Heart right ventricle (tissue), 16 donors: ENCODE results near the gene HCRTR1. TPM values are rescaled to one million over a fixed set of nuclear protein-coding genes. Genes with fewer than 3 reads are reported as not detected.
A peak's percentile ranks its signal among the peaks of the same experiment; 100 is the strongest.

Experiments
- ATAC-seq, 8 donors: fragments of 200-7000 bp; cut with Tn5 transposase; one replicate each; pipeline ENCODE4 v1.9.1; 2020; ENCODE audit warnings: mild to moderate bottlenecking in 8 of 8, moderate library complexity in 8 of 8, moderate number of reproducible peaks in 1 of 8
- DNase-seq, 2 donors: peaks; one replicate each; pipeline ENCODE4 v3.0.0-alpha.2; 2020
- H3K27ac ChIP-seq, 10 donors: fragments of 200-600 bp; sonication (generic) in 2 of 10; one replicate each; pipeline versions ENCODE4 v1.5.0 to v1.8.0; 2020 to 2022; ENCODE audit warnings: mild to moderate bottlenecking in 3 of 10
- H3K27me3 ChIP-seq, 7 donors: fragments of 200-600 bp; one replicate each; pipeline ENCODE4 v1.8.0; 2021 to 2022; ENCODE audit warnings: mild to moderate bottlenecking in 2 of 7
- H3K36me3 ChIP-seq, 9 donors: fragments of 200-600 bp; sonication (generic) in 1 of 9; one replicate each; pipeline versions ENCODE4 v1.5.0 to v1.8.0; 2020 to 2022; ENCODE audit warnings: mild to moderate bottlenecking in 2 of 9
- H3K4me1 ChIP-seq, 9 donors: fragments of 200-600 bp; sonication (generic) in 1 of 9; one replicate each; pipeline versions ENCODE4 v1.5.0 to v1.8.0; 2020 to 2022; ENCODE audit warnings: mild to moderate bottlenecking in 4 of 9
- H3K4me3 ChIP-seq, 10 donors: fragments of 200-600 bp; sonication (generic) in 2 of 10; one replicate each; pipeline versions ENCODE4 v1.5.0 to v1.8.0; 2020 to 2022; ENCODE audit warnings: mild to moderate bottlenecking in 7 of 10, moderate library complexity in 2 of 10
- H3K9me3 ChIP-seq, 11 donors: fragments of 200-600 bp in 10 of 11; sonication (generic) in 2 of 11; one replicate each; pipeline versions ENCODE4 v1.5.0 to v1.8.0; 2013 to 2022; ENCODE audit warnings: mild to moderate bottlenecking in 2 of 11, control low read depth in 1 of 11, moderate library complexity in 1 of 11
- CTCF ChIP-seq, 9 donors: fragments of 200-600 bp; sonication (generic) in 2 of 9; IDR thresholded peaks; one replicate each; pipeline versions ENCODE4 v1.5.0 to v1.8.0; 2021 to 2022; ENCODE audit warnings: antibody characterized with exemption in 9 of 9, mild to moderate bottlenecking in 5 of 9, moderate library complexity in 1 of 9
- WGBS, 2 donors: extraction: QIAGEN DNeasy Blood & Tissue Kit; methylation state at CpG; one replicate each; pipeline ENCODE4 v1.1.7; 2013; ENCODE audit warnings: inconsistent platforms in 1 of 2; 5-methylcytosine and 5-hydroxymethylcytosine counted together
- intact Hi-C, 10 donors: fragments of 100-400 bp; cut with DNase I; formaldehyde crosslinking; loops; one replicate each; pipeline versions ENCODE4 v1.11.1 to v1.14.2; 2022
- polyA plus RNA-seq, 2 donors: library from polyadenylated mRNA; stranded (reverse); fragments of 200-250 nt; gene quantifications; one replicate each; pipeline ENCODE4 v1.2.3, GENCODE V29; 2013
- total RNA-seq, 10 donors: library from RNA; stranded (reverse); fragmentation: NEBNext Ultra II Directional in 3 of 10; extraction: Animal tissue kit (Norgen Biotek cat#: 25700) in 3 of 10; gene quantifications; one replicate each; pipeline versions ENCODE4 v1.2.1 to v1.2.4, GENCODE V29; 2021 to 2023
- donor health status: Arrhythmogenic right ventricular cardiomyopathy.
- donor health status: ischemic (EF 13 %, LVEDD 7.1; RV severe dilation, severe dysfunction).
- donor health status: healthy with polysubstance abuse.
- donor health status: DM: no; HTN: yes; CAD: no.
- donor health status: DM: no; HTN: no; CAD: no.
- donor health status: ischemic (EF 25% LVEDD 6.9; RV normal size, moderate dysfunction).
- donor health status: ischemic (EF 25% LVEDD 5.7; RV mildly dilated, moderate dysfunction).
- donor health status: healthy.
- donor health status: DM: yes; HTN: yes; CAD: no.
- donor health status: Ischemic cardiomyopathy.
- donor health status: ischemic (EF 35%, LVEDD 5.7; RV mildly dilated, moderate dysfunction).
- donor health status: nonischemic (EF 11% LVEDD 7.7; RV severe dilation, severe dysfunction).
- donor health status: DM: yes; HTN: yes; CAD: no.
- donor health status: PGD.
- donor health status: ischemic (EF 29% LVEDD 5.4; RV normal size, mild dysfunction).
- donor health status: nonischemic (EF 23%, LVEDD 6.1; RV moderate dilation, normal function).

The HCRTR1 gene
- total and polyA plus RNA-seq, 12 donors: 0.17 to 1.5 (median 0.37) TPM; not detected in 4

- TF ChIP-seq CTCF (IDR thresholded peaks at IDR 0.05): no peak
Measured at GRCh38 chr1:31664528-31664927, 47.0 kb downstream of the HCRTR1 start.

GRCh38 chr1:31665234-31665878 is 47.9 kb downstream of the HCRTR1 start:
- H3K9me3 ChIP-seq: no peaks in the 10 kb centered on the region
- peaks cover 17 to 36% (median 29%) of the 10 kb centered on the region in 9 donors for H3K4me1 ChIP-seq
- H3K27ac ChIP-seq: peak overlapping the region in 1 of 10 donors; percentile 9
- no peak for TF ChIP-seq CTCF (IDR thresholded peaks at IDR 0.05)
- H3K4me3 ChIP-seq: no peak overlapping the region
- H3K36me3 ChIP-seq: peaks cover 0 to 18% (median 0%) of the 10 kb centered on the region in 9 donors
- WGBS, 2 donors: 77 to 81% methylated on average over 7 of the region's 7 CpGs
- intact Hi-C loops: loop anchor here in 9 of 10 donors (2.0 to 10.0 kb wide), 12 partner anchors 37 to 319 kb away; partner anchors contain the start of gene COL16A1 (in 1 of the 9)
- DNase-seq (no peak), ATAC-seq (no peak)
- peaks cover 0 to 11% (median 0%) of the 10 kb centered on the region in 7 donors for H3K27me3 ChIP-seq

More at GRCh38 chr1:31664528-31664927, 47.0 kb downstream of the HCRTR1 start:
- Histone ChIP-seq H3K27ac (no peak overlapping the region), H3K4me3 (no peak overlapping the region), H3K27me3 (peaks cover 0 to 5% (median 0%) of the 10 kb centered on the region in 7 donors), H3K36me3 (peaks cover 0 to 25% (median 0%) of the 10 kb centered on the region in 9 donors), H3K9me3 (no peaks in the 10 kb centered on the region), H3K4me1 (peaks cover 10 to 28% (median 21%) of the 10 kb centered on the region in 9 donors)
- DNase-seq (no peak), ATAC-seq (no peak)
- WGBS, 2 donors: 76 to 83% methylated on average over 9 of the region's 9 CpGs
- intact Hi-C loops: loop anchor here (1.0 to 10.0 kb wide), 12 partner anchors 50 to 320 kb away; no protein-coding TSS in a partner anchor

DNA sequence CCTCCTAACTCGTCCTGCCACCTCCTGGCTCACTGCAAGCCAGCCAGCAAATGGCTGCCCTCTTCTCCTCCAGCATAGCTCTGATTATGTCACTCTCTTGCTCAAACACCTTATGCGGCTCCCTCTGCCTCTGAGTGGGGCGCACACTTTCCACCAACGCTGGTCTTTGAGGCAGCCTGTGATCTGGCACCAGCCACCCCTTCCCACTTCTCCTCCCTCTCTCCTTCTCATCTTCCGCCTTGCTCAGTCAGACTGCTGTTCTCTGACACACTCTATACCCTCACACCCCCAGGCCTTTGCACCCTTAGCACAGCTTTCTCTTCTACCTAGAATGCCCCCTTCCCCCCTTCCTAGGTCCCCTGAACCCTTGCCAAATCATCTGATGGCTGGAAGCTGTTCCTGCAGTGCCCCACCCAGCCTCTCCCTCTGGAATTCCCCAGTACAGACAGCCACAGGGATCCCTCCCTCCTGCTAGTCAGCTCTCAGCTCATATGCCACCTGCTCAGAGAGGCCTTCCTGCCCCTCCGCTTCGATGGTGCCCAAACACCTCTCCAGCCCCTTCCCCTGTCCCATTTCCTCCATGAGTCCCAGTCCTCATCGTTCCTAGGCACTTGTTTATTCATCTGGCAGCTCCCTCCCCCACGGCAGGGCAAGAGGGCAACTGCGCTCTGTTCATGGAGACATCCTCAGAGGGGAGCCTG is 48.9 kb downstream of the HCRTR1 start:
- Histone ChIP-seq H3K27me3 (peaks cover 0 to 17% (median 0%) of the 10 kb centered on the region in 7 donors), H3K9me3 (no peaks in the 10 kb centered on the region), H3K27ac (peak overlapping the region in 3 of 10 donors; percentile 10 to 35 (median 13)), H3K36me3 (peaks cover 0 to 8% (median 0%) of the 10 kb centered on the region in 9 donors), H3K4me1 (peaks cover 25 to 47% (median 40%) of the 10 kb centered on the region in 9 donors), H3K4me3 (no peak overlapping the region)
- intact Hi-C loops: loop anchor here in 8 of 10 donors (5.0 to 10.0 kb wide), 9 partner anchors 36 to 318 kb away; partner anchors contain the start of gene COL16A1 (in 1 of the 8)
- TF ChIP-seq CTCF (IDR thresholded peaks at IDR 0.05): no peak
- DNase-seq: peak in 1 of 2 donors; percentile 33
- WGBS, 2 donors: 54 to 57% methylated on average over 10 of the region's 10 CpGs
- no peak for ATAC-seq

GRCh38 chr1:31667065-31667785 is 49.7 kb downstream of the HCRTR1 start:
- H3K27ac ChIP-seq: peak overlapping the region in 2 of 10 donors; percentile 13 to 35
- H3K4me1 ChIP-seq: peaks cover 25 to 53% (median 47%) of the 10 kb centered on the region in 9 donors

More at GRCh38 chr1:31667065-31667785, 49.7 kb downstream of the HCRTR1 start:
- no peak overlapping the region for H3K4me3 ChIP-seq
- DNase-seq: no peak
- TF ChIP-seq CTCF (IDR thresholded peaks at IDR 0.05): no peak
- 85 to 88% methylated on average over 19 of the region's 19 CpGs for WGBS, 2 donors
- H3K36me3 ChIP-seq: peaks cover 0 to 8% (median 0%) of the 10 kb centered on the region in 9 donors
- peaks cover 0 to 17% (median 0%) of the 10 kb centered on the region in 7 donors for H3K27me3 ChIP-seq
- intact Hi-C loops: loop anchor here in 8 of 10 donors (5.0 to 10.0 kb wide), 9 partner anchors 35 to 318 kb away; partner anchors contain the start of gene COL16A1 (in 1 of the 8)
- no peak for ATAC-seq
- no peaks in the 10 kb centered on the region for H3K9me3 ChIP-seq
